SH-SY5Y (cell line): ENCODE results near the gene CCDC171.

Source experiments
- GATA2 ChIP-seq: IDR thresholded peaks from 2 replicates; pipeline ENCODE4 v1.6.1; 2011; ENCODE audit warnings: mild to moderate bottlenecking, low read depth, low read length
- GATA3 ChIP-seq: IDR thresholded peaks from 2 replicates; pipeline ENCODE4 v1.6.1; 2011; ENCODE audit warnings: low read depth, mild to moderate bottlenecking, low read length, moderate library complexity

DNA sequence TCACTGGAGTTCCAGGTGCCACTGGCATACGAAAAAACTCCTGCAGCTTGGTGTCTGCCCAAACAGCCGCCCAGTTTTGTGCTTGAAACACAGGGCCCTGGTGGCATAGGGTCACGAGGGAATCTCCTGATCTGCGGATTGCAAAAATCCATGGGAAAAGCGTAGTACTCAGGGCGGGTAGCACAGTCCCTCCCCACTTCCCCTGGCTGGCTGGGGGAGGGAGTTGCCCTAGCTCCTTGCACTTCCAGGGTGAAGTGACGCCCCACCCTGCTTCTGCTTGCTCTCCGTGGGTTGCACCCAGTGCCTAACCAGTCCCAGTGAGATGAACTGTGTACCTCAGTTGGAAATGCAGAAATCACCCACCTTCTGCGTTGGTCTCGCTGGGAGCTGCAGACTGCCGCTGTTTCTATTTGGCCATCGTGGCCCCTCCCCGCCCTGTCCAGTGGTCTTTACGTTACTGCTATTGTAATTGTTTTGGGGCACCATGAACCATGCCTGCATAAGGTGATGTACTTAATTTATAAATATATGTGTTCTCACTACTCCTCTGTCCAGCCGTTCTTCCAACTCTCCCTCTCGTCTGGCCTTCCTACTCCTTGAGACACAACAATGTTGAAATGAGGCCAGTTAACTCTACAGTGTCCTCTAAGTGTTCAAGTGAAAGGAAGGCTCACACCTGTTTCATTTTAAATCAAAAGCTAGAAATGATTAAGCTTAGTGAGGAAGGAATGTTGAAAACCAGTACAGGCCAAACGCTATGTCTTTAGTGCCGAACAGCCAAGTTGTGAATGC is 65.9 kb downstream of the CCDC171 start:
- no peak for TF ChIP-seq GATA2
- no peak for TF ChIP-seq GATA3
